CD4-positive, alpha-beta T cell treated with Interleukin-4 for 4 hours (primary cell): ENCODE results near the gene ADCY4.

Source experiments
- DNase-seq: peaks from one replicate; pipeline ENCODE4 v3.0.0-alpha.2; 2020

ADCY4 gene

DNA sequence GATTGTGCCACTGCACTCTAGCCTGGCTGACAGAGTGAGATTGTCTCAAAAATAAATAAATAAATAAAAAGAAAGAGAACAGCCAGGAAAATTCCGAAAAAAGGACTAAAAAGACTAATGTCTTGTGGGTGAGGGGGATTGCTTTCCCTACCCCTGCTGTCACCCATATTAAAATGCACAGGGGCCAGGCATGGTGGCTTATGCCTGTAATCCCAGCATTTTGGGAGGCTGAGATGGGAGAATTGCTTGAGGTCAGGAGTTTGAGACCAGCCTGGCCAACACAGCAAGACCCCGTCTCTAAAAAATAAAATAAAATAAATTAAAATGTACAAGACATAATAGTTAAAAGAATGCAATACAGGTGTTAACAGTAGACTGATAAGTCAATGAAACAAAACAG is 41.3 kb downstream of the ADCY4 start:
- no peak for DNase-seq

DNA sequence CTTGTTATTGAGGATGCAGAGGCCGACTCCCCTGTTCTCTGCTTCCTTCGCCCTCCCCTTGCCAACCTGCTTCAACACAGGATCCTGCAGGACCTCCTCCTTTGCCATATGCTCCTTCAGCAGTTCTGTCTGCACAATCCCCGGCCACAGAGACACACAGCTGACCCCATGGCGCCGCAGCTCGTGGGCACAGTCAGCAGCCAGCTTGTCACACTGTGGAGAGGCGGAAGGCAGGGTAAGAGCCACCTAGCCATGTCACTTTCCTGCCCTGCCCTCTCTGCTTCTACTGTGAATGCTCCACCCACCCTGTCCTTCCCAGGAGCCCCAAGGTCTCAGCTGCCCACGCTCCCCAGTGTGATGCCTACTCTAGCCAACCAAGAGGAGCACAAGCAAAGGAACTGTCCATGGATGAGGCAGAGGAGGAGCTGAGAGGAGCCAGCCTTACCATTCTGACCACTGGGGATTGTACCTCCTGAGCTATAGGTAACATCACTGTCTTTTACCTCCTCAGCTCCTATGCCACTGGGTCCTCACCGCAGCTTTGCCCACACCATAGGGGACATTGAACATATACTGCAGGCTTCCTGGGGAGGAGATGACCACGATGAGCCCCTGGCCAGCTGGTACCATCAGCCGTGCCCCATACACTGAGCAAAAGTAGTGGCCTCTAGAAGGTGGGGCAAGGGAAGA is 42.6 kb downstream of the ADCY4 start:
- DNase-seq, result no peak

DNA sequence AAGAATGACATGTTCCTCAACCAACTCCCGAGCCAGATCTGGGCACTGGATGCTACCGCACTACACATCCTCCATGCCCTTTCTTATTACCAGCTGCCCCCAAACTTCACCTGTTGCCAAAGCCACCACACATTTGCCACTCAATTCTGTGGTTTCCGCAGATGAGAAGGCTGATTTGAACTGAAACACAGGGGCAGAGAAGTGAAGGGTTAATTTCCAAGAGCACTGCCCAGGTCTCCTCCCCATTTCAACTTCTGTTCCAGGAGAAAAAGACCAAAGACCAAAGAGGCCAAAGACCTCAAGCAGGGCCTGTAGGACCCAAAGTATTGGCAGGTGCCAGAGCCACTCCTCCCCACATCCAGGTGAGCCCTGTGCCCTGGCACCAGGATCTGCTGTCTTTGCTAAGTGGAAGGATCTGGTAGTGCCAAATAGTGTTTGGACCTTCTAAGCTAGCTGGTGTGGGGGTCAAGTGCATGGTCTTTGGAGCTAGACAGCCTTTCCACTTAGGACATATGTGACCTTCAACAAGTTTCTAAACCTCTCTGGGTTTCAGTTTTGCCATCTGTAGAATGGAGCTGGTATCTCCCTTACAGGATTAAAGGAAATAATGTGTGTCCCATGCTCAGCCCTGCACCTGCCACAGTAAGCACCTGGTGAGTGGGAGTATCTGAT is 43.3 kb downstream of the ADCY4 start:
- no peak for DNase-seq

DNA sequence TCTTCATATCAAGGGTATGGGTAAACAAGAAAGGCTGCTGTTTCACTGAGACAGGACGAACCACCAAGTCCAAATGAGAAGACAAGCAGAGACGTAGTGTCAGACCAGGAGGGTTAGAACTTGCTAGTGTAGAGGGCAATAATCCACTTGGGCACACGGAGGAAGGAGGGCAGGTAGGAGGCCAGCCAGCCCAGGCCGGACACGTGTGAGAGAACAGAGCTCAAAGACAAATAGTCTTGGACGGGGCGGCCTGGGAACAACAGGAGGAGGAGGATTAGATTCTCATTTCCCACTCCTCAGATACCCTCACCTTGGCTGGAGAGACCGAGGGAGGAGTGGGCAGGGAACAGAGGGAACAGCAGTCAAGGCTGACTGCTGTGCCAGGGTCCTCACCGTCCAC is 44.1 kb downstream of the ADCY4 start:
- no peak for DNase-seq

DNA sequence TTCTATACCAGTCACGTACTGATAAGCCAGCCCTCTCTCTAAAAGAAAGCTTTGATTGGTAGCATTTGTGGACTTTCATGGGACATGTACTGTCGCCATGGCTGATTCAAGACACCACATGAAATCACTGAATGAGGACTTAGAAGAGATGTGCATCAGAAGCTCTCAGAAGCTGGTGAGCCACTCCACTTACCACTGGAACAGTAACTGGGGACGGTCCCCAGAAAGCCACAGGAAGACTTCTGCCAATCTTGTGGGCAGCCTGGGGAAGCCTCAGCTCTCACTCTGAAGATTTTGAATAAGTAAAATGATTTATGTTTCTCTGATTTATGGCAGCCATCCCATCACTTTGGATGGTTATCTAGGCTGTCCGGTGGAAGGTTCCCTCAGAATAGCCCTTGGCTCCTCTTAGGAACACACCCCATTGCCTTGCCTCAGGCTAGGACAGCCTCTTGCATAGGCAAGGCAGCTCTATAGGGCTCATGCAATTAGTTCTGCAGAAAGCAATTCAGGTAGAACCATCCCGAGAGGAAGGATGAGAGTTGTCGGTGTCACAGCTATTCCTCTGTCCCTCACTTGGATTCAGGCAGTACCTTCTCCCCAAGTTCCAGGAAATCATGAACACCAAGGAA is 45.1 kb downstream of the ADCY4 start:
- DNase-seq, result no peak

DNA sequence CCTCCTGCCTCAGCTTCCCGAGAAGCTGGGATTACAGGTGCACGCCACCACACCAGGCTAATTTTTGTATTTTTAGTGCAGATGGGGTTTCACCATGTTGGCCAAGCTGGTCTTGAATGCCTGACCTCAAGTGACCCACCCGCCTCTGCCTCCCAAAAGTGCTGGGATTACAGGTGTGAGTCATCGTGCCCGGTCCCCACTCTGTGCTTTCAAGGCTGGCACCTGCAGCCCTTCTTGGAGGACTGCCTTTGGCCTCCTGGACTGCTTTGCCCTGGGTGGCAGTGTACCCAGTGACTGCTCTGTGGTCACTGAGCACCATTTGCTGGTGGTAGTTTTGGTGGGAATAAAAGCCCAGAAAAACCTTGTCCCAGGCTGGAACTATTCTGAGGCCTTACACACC is 47.9 kb downstream of the ADCY4 start:
- DNase-seq, result no peak

DNA sequence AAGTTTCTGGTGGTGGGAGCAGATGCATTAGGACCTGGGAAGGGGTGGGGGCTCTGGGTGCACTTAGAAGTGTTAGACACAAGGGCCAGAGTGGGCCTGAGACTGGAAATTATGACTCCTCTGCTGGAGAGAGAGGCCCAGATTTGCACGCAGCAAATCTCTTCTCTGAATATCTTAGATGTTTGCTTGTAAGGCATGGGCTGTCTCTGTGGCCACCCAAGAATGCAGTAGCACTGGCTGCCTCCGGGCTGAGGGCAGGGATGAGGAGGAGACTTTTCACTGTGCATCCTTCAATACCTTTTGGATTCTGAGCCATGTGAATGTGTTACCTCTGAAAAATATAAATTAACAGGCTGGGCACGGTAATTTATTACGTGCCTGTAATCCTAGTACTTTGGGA is 49.5 kb downstream of the ADCY4 start:
- DNase-seq, result no peak

DNA sequence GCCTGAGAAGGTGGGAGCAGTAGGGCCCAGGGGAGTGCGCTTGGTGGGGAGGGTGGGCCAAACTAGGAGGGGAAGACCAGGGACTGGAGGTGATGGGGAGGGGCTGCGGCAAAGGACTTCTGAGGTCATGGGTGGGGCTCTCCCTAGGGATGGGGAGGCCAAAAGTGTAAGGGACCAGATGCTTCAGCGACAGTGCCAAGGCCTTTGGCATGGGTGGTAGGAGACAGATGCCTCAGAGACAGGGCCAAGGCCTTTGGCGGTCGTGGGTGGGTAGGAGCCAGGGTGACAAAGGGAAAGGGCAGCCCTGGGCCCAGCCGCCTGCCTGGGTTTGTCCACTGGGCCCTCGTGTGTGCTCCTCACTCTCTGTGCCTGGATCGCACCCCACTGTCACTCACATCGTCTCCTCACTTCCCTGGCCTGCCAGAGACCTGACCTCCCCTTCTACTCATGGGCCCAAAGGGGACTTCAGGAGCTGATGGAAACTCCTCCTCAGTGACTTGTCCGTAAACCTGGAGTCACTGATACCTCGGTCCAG is 50.3 kb downstream of the ADCY4 start:
- no peak for DNase-seq

DNA sequence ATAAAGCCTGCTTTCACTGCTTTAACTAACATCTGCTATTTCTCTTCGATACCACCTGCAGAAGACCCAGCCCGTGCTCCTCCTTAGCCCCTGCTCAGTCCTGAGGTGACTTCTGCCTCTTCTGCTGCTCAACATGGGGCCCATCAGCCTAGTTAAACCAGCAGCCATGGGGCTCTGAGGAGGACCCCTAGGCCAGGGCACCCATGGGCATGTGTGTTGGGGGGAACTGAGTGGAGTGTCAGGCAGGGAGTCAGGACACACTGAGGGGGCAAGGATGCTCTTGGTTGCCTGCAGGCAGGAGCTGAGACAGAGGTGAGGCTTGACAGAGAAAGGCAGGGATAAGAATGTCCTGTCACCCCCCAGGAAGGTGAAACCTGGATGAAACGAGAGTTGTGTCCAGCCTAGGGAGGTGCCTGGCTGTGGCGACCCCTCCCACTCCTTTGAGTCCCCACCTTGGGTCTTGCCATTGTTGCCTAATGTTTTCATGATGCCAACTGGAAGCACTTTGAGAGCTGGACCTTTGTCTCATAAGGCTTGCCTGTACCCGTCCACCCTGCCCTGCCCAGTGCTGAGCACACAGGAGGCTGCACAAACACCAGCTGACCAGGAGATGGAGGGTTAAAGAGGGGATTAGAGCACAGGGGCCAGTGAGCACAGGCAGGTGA is 50.9 kb downstream of the ADCY4 start:
- DNase-seq, result no peak

DNA sequence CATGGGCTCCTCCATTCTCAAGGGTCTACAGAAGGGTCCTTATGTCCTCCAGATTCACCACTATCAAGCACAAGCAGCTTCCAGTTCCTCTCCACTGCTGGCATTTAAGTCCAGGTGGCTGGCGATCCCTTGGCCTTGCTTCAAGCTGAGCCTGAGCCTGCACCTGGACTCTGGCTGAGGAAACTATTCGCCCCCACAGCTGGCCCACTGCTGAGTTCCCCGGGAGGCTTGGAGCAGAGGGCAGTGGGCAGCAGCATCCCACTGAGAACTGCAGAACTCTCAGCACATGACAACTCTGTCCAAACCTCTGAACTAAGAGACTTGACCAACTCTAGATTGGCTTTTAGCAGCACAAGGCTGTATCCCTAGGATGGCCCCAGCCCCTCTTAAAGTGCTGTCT is 52.1 kb downstream of the ADCY4 start:
- DNase-seq, result no peak

DNA sequence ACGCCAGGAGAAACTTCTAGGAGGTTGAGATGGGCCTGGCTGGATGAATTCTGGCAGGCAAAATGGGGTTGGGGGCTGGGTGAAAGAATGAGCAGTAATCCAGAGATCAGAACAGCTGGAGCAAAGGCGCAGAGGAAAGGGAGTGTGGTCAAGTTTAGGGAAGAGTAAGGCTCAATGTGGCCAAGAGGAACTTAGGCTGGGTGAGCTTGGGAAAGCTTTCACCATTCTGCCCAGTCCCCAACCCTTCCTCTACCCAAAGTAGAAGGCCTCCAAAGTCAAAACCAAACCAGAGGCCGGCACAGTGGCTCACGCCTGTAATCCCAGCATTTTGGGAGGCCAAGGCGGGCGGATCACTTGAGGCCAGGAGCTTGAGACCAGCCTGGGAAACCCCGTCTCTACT is 53.2 kb downstream of the ADCY4 start:
- no peak for DNase-seq

DNA sequence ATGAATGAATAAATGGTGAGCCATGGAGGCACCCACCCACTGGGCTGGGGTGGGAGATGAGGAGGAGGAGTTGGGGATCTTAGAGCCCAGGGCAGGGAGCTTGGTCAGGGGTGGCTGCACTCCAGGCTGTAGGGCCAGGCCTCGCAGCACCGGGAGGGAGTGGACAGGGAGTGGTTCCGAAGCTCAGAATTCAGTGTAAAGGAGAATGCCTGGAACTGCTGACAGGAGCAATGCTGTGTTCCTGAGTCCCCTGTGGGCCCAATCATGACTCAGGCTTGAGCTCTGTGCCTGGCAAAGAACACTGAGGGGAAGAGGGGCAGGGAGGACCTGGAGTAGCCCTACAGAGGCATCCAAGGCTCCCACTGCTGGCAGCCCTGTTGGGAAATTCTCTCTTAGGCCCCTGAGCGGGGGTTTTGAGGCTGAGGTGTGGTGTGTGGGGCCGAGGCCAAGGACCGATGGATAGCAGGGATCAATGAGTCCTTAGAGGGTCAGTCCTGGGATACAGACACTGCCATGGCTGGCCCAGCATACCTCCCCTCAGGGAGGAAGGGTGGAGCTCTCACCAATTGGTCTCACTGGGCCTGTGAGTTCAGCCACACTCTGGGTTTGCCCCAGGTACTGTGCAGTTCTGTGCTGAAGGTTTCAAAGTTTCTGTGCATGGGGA is 53.9 kb downstream of the ADCY4 start:
- no peak for DNase-seq

DNA sequence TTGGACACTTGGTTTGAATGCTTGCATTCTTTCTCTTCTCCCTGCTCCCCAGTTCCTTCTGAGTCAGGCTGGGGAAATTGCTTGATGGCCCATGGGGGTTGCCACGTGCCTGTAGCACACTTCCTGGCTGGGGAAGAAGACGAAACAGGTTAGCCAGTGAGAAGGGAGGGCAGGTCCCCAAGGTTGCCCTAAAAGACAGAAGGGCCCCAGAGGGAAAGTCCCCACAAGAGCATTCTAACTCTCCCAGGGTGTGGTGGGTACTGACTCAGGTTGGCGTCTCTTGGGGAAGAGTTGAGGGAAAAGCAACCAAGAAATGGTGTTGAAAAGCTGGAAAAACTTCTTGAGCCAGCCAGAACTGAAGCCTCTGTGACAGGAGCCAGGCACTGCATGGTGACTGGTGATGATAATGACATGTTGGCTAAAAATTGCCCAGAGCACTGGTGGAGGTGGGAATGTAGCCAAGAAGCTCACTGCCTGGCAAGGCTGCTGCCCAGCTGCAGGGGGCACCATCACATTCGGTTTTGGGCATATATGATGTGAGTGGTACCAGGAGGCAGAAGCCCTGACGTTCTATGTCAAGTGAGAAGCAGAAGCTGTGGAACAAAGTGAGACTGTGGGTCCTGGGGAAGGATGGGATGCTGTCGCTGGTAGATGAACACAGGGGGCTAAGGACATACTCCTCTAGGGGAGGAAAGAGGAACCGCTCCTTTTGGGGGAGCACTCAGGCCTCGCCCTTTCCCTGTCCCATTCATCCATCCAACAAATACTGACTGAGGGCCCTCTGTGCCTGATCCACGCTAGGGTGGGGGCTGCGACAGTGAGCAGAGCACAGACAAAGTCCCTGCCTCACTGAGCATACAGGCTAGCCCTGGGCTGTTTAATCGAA is 55.3 kb downstream of the ADCY4 start:
- peak; percentile 70 for DNase-seq

DNA sequence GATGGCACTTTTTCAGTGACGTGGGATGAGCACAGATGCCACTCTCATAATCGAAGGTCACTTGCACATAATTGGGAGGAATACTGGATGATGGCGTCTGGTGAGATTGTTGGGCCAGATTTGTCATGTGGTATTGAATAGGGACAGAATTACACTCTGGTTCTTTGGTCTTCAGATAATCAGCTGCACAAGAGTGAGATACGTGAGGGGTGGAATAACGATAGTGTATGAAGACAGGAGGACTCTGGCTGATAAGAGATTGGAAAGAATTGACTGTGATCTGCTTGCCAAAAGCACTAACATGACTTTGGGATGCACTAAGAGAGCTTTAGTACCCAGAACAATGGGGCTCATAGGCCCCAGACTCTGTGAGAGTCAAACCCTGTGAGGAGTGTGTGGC is 56.4 kb downstream of the ADCY4 start:
- no peak for DNase-seq

DNA sequence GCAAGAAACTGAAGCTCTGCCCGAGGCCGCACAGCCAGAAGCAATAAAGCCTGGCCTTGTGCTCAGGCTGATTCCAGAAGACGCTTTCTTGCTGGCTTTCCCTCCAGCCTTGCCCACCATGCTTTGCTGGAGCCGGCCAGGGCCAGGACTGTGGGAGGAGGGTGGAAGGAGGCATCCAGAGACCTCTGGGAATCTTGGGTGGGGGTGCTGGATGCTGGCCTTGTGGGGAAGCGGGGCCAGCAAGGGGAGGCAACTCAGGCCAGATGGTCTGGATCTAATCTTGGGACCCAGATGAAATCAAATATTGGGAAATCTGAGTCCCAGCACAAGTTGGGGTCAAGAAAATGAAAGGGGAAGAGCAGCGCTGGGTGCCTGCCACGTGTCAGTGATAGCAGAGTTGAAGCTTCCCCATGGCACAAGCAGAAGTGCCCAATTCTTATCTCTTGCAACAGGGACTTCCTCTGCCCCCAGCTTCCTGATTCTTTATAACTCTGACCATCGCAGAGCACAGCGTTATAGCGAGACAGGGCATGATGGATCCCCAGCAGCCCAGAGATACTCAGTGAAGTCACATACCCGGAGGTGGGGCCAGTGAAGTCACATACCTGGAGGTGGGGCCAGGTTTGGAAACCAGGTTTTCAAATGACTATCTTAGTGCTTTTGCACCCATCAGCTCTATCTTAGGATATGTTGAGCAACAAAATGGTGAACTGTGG is 57.1 kb downstream of the ADCY4 start:
- DNase-seq, result no peak

DNA sequence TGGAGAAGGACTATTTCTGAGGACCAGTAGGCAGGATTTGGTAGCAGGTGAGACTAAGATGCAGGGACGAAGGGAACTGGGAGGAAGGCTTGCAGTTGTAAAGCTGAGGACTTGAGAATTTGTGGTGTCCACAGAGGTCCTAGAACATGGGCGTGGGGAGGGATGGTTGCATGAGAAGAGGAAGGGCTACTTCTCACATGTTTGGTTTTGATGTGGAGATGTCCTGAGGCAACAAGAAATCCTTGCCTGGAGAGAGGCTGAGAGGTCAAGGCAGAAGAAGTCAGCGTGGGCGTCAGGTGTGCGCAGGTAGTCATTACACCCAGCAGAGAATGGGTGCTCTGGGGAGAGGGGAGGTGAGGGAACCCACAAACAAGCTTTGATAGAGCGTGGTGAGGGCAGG is 57.8 kb downstream of the ADCY4 start:
- DNase-seq, result no peak

DNA sequence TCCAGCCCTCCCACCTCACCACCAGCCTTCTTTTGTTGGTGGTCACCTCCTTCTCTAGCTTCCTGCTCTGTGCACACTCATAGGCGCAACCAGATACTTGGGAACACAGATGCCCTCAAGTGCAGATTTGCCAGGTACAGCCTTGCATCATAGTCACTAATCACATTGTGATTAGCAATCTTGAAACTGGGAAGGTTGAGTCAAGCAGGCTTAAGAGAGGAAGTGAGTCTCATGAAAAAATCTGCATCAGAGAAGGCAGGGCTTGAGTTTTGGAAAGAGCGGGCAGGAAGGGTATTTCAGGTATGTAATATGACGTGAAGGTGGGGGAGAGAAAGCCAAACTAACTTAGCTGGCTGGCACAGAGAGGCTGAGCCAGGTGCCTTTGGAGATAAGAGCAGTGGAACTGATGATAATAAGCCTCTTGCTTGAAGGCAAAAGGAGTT is 60.7 kb downstream of the ADCY4 start:
- DNase-seq, result peak; percentile 66

DNA sequence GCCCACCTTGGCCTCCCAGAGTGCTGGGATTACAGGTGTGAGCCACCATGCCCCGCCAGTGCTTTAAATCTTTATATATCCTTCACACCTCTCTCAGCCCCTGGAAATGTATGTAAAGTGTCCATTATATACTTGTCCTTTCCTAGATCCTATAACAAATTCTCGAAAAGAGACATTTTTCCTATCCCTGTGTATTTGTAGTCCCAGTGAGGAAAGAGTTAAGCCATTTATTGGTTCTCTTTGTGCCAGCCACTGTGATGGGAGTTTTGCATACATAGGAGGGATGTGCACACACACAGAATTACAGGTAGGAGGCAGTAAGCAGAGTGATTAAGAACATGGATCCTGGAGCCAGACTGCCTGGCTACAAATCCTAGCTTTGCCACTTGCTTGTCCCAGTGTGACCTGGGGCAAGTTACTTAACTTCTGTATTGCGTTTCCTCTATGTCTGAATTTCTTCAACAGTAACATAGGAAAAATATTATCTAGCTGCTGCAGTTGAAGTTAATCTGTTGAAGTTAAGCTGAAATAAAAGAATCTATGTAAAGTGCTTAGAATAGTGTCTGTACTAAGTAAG is 61.4 kb downstream of the ADCY4 start:
- no peak for DNase-seq

DNA sequence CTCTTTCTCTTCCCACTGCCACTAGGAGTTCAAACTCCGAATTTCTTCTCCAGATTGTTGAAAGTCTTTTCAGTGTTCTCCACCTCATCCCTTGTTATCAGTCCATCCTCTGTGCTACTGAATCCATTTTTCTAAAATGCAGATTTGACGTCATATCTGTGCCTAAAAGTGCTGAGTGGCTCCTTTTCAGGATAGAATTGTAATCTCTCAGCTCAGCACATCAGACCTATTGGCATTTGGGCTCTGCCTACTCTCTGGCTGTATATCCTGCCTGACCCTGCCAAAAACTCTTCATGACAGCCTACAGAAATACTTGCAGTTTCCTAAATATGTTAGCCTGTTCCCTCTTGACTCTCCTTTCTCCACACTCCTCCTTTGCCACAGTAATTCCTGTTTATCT is 62.4 kb downstream of the ADCY4 start:
- no peak for DNase-seq

DNA sequence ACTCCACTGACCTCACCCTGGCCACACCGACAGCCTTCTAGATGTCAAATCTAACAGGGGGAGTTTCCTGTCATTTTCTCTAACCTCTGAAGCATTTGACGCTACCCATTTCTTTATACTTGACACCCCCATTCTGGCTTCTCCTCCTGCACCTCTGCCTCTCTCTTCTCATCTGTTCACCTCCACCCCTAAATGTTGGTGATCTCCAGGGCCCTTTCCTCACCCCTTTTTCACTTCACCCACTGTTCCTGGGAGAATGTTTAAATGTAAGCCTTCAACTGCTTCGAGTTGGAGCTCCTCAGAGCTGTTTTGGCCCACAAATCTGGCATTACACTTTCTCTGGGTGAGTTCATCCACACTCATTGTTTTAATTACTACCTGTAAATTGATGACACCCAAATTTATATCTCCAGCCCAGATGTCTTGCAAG is 63.0 kb downstream of the ADCY4 start:
- DNase-seq, result no peak
